ENCODE data around the gene DAP.

DAP gene

GRCh38 chr5:10708189-10708944 is 52.7 kb downstream of the DAP start:
- no peak for TF ChIP-seq CTCF (IDR thresholded peaks at IDR 0.05; ENCODE audit: low read depth, low read length, missing control alignments)
- no peak for DNase-seq (ENCODE audit: low read depth)
- H3K4me3 ChIP-seq (ENCODE audit: low read depth, low read length) = no peak overlapping the region
- in situ Hi-C loops (cut with HindIII; ENCODE audit: low sequenced_read_pairs) = no loop called here

- TF ChIP-seq CTCF (IDR thresholded peaks at IDR 0.05; ENCODE audit: low read depth, low read length, missing control alignments) = no peak
- DNase-seq (ENCODE audit: low read depth) = no peak
- in situ Hi-C loops (cut with HindIII; ENCODE audit: low sequenced_read_pairs) = no loop called here
- H3K4me3 ChIP-seq (ENCODE audit: low read depth, low read length) = no peak overlapping the region
Observed at GRCh38 chr5:10707198-10708142, 53.6 kb downstream of the DAP start.

- DNase-seq (ENCODE audit: low read depth) = no peak
- TF ChIP-seq CTCF (IDR thresholded peaks at IDR 0.05; ENCODE audit: low read depth, low read length, missing control alignments) = no peak
Observed at GRCh38 chr5:10706326-10706725, 54.7 kb downstream of the DAP start.

GRCh38 chr5:10705747-10706146 is 55.3 kb downstream of the DAP start:
- DNase-seq (ENCODE audit: low read depth) = no peak
- TF ChIP-seq CTCF (IDR thresholded peaks at IDR 0.05; ENCODE audit: low read depth, low read length, missing control alignments) = no peak
- H3K4me3 ChIP-seq (ENCODE audit: low read depth, low read length) = no peak overlapping the region
- in situ Hi-C loops (cut with HindIII; ENCODE audit: low sequenced_read_pairs) = no loop called here

More at GRCh38 chr5:10706326-10706725, 54.7 kb downstream of the DAP start:
- in situ Hi-C loops (cut with HindIII; ENCODE audit: low sequenced_read_pairs) = no loop called here
- H3K4me3 ChIP-seq (ENCODE audit: low read depth, low read length) = no peak overlapping the region

GRCh38 chr5:10704949-10705621 is 55.9 kb downstream of the DAP start:
- in situ Hi-C loops (cut with HindIII; ENCODE audit: low sequenced_read_pairs) = no loop called here
- no peak for TF ChIP-seq CTCF (IDR thresholded peaks at IDR 0.05; ENCODE audit: low read depth, low read length, missing control alignments)
- no peak for DNase-seq (ENCODE audit: low read depth)
- no peak overlapping the region for H3K4me3 ChIP-seq (ENCODE audit: low read depth, low read length)

GRCh38 chr5:10703676-10704075 is 57.4 kb downstream of the DAP start:
- H3K4me3 ChIP-seq (ENCODE audit: low read depth, low read length) = no peak overlapping the region
- in situ Hi-C loops (cut with HindIII; ENCODE audit: low sequenced_read_pairs) = no loop called here
- no peak for DNase-seq (ENCODE audit: low read depth)
- TF ChIP-seq CTCF (IDR thresholded peaks at IDR 0.05; ENCODE audit: low read depth, low read length, missing control alignments) = no peak
